IMR-90 (cell line): ENCODE data around the gene FTO. TPM values are rescaled to one million over a fixed set of nuclear protein-coding genes. Genes with fewer than 3 reads are reported as not detected.

ENCODE experiments used
- ATAC-seq: fragments of 200-7000 bp; cut with Tn5 transposase; 2 replicates; pipeline ENCODE4 v1.9.1; 2020; ENCODE audit warnings: low read depth, mild to moderate bottlenecking, moderate library complexity
- BruUV-seq: library from RNA; stranded (reverse); fragments of 400-500 nt; replicated peaks from 2 replicates; lab custom pipeline; 2021; lab: Mats Ljungman, UMichigan
- CTCF ChIA-PET: fragments of 300-600 bp; formaldehyde crosslinking; extraction: SDS; loops from one replicate; lab custom pipeline; 2021; ENCODE audit warnings: antibody characterized with exemption; lab: Yijun Ruan, JAX
- POLR2A ChIA-PET: fragments of 300-600 bp; sonication (Branson Sonifier 250); formaldehyde crosslinking; loops from one replicate; lab custom pipeline; 2022; ENCODE audit warnings: antibody characterized with exemption; ENCODE audit not compliant: unreplicated experiment; lab: Charles Lee
- DNase-seq: peaks from one replicate; pipeline ENCODE4 v3.0.0; 2013
- H2AFZ ChIP-seq: replicated peaks from 2 replicates; pipeline ENCODE3; 2013; ENCODE audit warnings: low read length, mild to moderate bottlenecking; ENCODE audit not compliant: poor library complexity
- H2AK5ac ChIP-seq: 2 replicates; pipeline ENCODE4 v1.6.1; 2013; ENCODE audit warnings: low read depth, low read length, inconsistent platforms
- H2AK9ac ChIP-seq: replicated peaks from 2 replicates; pipeline ENCODE3; 2013; ENCODE audit warnings: mild to moderate bottlenecking, low read depth, low read length, moderate library complexity; ENCODE audit not compliant: poor library complexity
- H2BK120ac ChIP-seq: 2 replicates; pipeline ENCODE4 v1.6.1; 2013; ENCODE audit warnings: low read depth, low read length, inconsistent platforms
- H2BK15ac ChIP-seq: 3 replicates; pipeline ENCODE4 v1.6.1; 2013; ENCODE audit warnings: low read depth, low read length, inconsistent platforms
- H2BK20ac ChIP-seq: 2 replicates; pipeline ENCODE4 v1.6.1; 2013; ENCODE audit warnings: low read depth, mild to moderate bottlenecking, inconsistent platforms, low read length, moderate library complexity
- H2BK5ac ChIP-seq: 2 replicates; pipeline ENCODE4 v1.6.1; 2013; ENCODE audit warnings: mild to moderate bottlenecking, low read depth, low read length, inconsistent platforms; ENCODE audit not compliant: poor library complexity, severe bottlenecking
- H3K14ac ChIP-seq: replicated peaks from 2 replicates; pipeline ENCODE4 v1.6.1; 2013; ENCODE audit warnings: low read depth, low read length, inconsistent platforms
- H3K18ac ChIP-seq: 2 replicates; pipeline ENCODE4 v1.6.1; 2013; ENCODE audit warnings: low read depth, low read length, control low read depth
- H3K23ac ChIP-seq: 2 replicates; pipeline ENCODE4 v1.6.1; 2013; ENCODE audit warnings: low read depth, low read length, inconsistent platforms
- H3K27ac ChIP-seq: 2 replicates; pipeline ENCODE4 v1.5.1; 2013; ENCODE audit warnings: mild to moderate bottlenecking, control low read depth, low read length; ENCODE audit not compliant: insufficient read depth
- H3K27me3 ChIP-seq: 2 replicates; pipeline ENCODE4 v1.6.1; 2013; ENCODE audit warnings: low read length; ENCODE audit not compliant: control insufficient read depth, insufficient read depth
- H3K36me3 ChIP-seq: 2 replicates; pipeline ENCODE4 v1.6.1; 2013; ENCODE audit warnings: low read length, mixed read lengths; ENCODE audit not compliant: control insufficient read depth, insufficient read depth
- H3K4ac ChIP-seq: 2 replicates; pipeline ENCODE4 v1.6.1; 2013; ENCODE audit warnings: low read depth, low read length, inconsistent platforms
- H3K4me1 ChIP-seq: 2 replicates; pipeline ENCODE4 v1.6.1; 2013; ENCODE audit warnings: low read length, mixed read lengths; ENCODE audit not compliant: control insufficient read depth, insufficient read depth
- H3K4me2 ChIP-seq: 2 replicates; pipeline ENCODE4 v1.6.1; 2013; ENCODE audit warnings: low read depth, mild to moderate bottlenecking, control low read depth, low read length, moderate library complexity
- H3K4me3 ChIP-seq: 2 replicates; pipeline ENCODE4 v1.5.1; 2013; ENCODE audit warnings: low read depth, mild to moderate bottlenecking, control low read depth, low read length, moderate library complexity; ENCODE audit not compliant: insufficient read depth
- H3K56ac ChIP-seq: 2 replicates; pipeline ENCODE4 v1.6.1; 2013; ENCODE audit warnings: low read length, inconsistent platforms; ENCODE audit not compliant: insufficient read depth; ENCODE audit errors: extremely low read depth
- H3K79me1 ChIP-seq, 2 experiments: 2 replicates each; pipeline ENCODE4 v1.6.1; 2013; ENCODE audit warnings: low read length in 2 of 2, inconsistent platforms in 1 of 2, low read depth in 1 of 2
- H3K9ac ChIP-seq: 2 replicates; pipeline ENCODE4 v1.6.1; 2013; ENCODE audit warnings: low read depth, low read length, control low read depth
- H3K9me1 ChIP-seq: 2 replicates; pipeline ENCODE4 v1.6.1; 2013; ENCODE audit warnings: low read length, inconsistent platforms; ENCODE audit not compliant: insufficient read depth
- H3K9me3 ChIP-seq: 2 replicates; pipeline ENCODE4 v1.6.1; 2013; ENCODE audit warnings: low read length; ENCODE audit not compliant: control insufficient read depth, insufficient read depth
- H4K20me1 ChIP-seq: 2 replicates; pipeline ENCODE4 v1.6.1; 2013; ENCODE audit warnings: low read length, inconsistent platforms; ENCODE audit not compliant: insufficient read depth
- H4K5ac ChIP-seq: 2 replicates; pipeline ENCODE4 v1.6.1; 2013; ENCODE audit warnings: mild to moderate bottlenecking, low read depth, low read length, control low read depth
- H4K8ac ChIP-seq, 2 experiments: 2 replicates each; pipeline ENCODE4 v1.6.1; 2013; ENCODE audit warnings: low read depth in 2 of 2, low read length in 2 of 2, control low read depth in 1 of 2, inconsistent platforms in 1 of 2
- H4K91ac ChIP-seq: 2 replicates; pipeline ENCODE4 v1.6.1; 2013; ENCODE audit warnings: low read depth, low read length, inconsistent platforms; ENCODE audit not compliant: insufficient read depth
- BHLHE40 ChIP-seq: fragments of 150-350 bp; IDR thresholded peaks from 2 replicates; pipeline ENCODE4 v1.6.1; 2016; ENCODE audit warnings: mild to moderate bottlenecking, low read depth, low read length
- CHD1 ChIP-seq: IDR thresholded peaks from 2 replicates; pipeline ENCODE4 v1.6.1; 2012; ENCODE audit warnings: low read depth, low read length, improper control_type of control experiment
- FOS ChIP-seq: fragments of 150-350 bp; IDR thresholded peaks from 2 replicates; pipeline ENCODE4 v1.6.1; 2016; ENCODE audit warnings: low read depth, low read length
- MAFK ChIP-seq: IDR thresholded peaks from 2 replicates; pipeline ENCODE4 v1.6.1; 2012; ENCODE audit warnings: low read depth, low read length, improper control_type of control experiment
- NFE2L2 ChIP-seq: fragments of 150-350 bp; IDR thresholded peaks from 2 replicates; pipeline ENCODE4 v1.6.1; 2016; ENCODE audit warnings: low read depth, mild to moderate bottlenecking, low read length
- POLR2A ChIP-seq: IDR thresholded peaks from 2 replicates; pipeline ENCODE4 v1.6.1; 2012; ENCODE audit warnings: mild to moderate bottlenecking, low read depth, low read length
- RAD21 ChIP-seq: IDR thresholded peaks from 2 replicates; pipeline ENCODE4 v1.6.1; 2012; ENCODE audit warnings: low read length, improper control_type of control experiment
- RCOR1 ChIP-seq: IDR thresholded peaks from 2 replicates; pipeline ENCODE4 v1.6.1; 2012; ENCODE audit warnings: mild to moderate bottlenecking, low read length, improper control_type of control experiment; ENCODE audit not compliant: insufficient replicate concordance
- RFX5 ChIP-seq: IDR thresholded peaks from 2 replicates; pipeline ENCODE4 v1.8.0; 2012; ENCODE audit warnings: low read depth, mild to moderate bottlenecking, low read length, moderate library complexity
- SMC3 ChIP-seq: fragments of 150-350 bp; IDR thresholded peaks from 2 replicates; pipeline ENCODE4 v1.6.1; 2016; ENCODE audit warnings: low read depth, mild to moderate bottlenecking, antibody characterized with exemption, low read length, moderate library complexity
- WGBS, 2 experiments: methylation state at CpG; one replicate each; pipeline versions ENCODE4 v1.1.5 to v1.1.7; 2013; ENCODE audit warnings: missing lambda C conversion rate in 2 of 2; ENCODE audit not compliant: insufficient read length in 1 of 2; ENCODE audit errors: extremely low coverage in 2 of 2; 5-methylcytosine and 5-hydroxymethylcytosine counted together
- dilution Hi-C: fragments of 300-500 bp; cut with HindIII; formaldehyde crosslinking; loops from one replicate; pipeline ENCODE4 v1.14.3; 2018; ENCODE audit warnings: low sequenced_read_pairs; ENCODE audit not compliant: unreplicated experiment
- in situ Hi-C: fragments of 300-500 bp; cut with MboI; formaldehyde crosslinking; loops from 3 replicates; pipeline ENCODE4 v1.14.3; 2019; ENCODE audit warnings: low sequenced_read_pairs, inconsistent platforms, mixed read lengths
- intact Hi-C: fragments of 100-400 bp; cut with micrococcal nuclease; formaldehyde crosslinking; loops from 2 replicates; pipeline ENCODE4 v1.10.0; 2022
- polyA plus RNA-seq, 3 experiments: library from polyadenylated mRNA; depleted of rRNA; stranded (reverse); fragments of >200 nt; gene quantifications; 2 replicates each; pipeline ENCODE4 v1.2.3, GENCODE V29; 2012; ENCODE audit warnings: low replicate concordance in 1 of 3
- total RNA-seq: library from RNA; depleted of rRNA; stranded (reverse); fragments of >200 nt; gene quantifications from 2 replicates; pipeline ENCODE4 v1.2.3, GENCODE V29; 2012
- TF ChIP-seq, protein P1 (sequence below): fragments of 150-350 bp; IDR thresholded peaks from 2 replicates; pipeline ENCODE4 v1.6.1; 2016; ENCODE audit warnings: low read depth, mild to moderate bottlenecking, low read length, moderate library complexity, borderline replicate concordance
- TF ChIP-seq, protein P2 (sequence below): fragments of 150-350 bp; IDR thresholded peaks from 2 replicates; pipeline ENCODE4 v1.6.1; 2017; ENCODE audit warnings: mild to moderate bottlenecking, antibody characterized with exemption, low read length, low read depth

Gene FTO
- total and polyA plus RNA-seq, 2 of the 4 experiments (the other 2 are of a cell fraction): 70.3 to 132 TPM

DNA sequence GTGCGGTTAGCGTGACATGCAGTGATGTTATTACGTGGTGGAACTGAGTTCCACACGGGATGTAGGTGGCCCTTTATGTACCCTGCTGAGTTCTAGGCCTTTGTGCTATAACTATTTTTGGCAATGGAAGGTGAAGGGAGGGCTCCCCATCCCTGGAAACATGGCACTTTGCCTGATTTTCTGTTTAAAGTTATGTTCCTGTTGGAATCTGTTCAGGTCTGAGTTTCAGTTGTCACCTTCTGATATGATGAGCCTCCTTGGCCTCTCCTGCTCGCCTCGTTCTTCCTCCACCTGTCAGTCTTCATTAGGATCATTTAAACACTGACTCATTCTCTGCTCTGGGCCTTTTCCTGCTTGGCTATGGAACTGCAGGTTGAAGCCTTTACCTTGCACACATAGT lies 200.6 kb downstream of the FTO start:
- no peak overlapping the region for H3K9ac ChIP-seq
- DNase-seq: no peak
- no TSS peak for BruUV-seq
- peaks cover 3% of the 10 kb centered on the region; the same call in 1 of the 2 replicates for H3K36me3 ChIP-seq
- ChIA-PET CTCF (no interaction called here), POLR2A (no interaction called here)
- H3K4ac ChIP-seq: no peak overlapping the region
- H4K20me1 ChIP-seq: peaks cover 3% of the 10 kb centered on the region; the same call in 1 of the 2 replicates
- no peak overlapping the region for H2AFZ ChIP-seq
- in situ Hi-C loops: no loop called here
- 80% methylated on average over 2 of the region's 6 CpGs; no CpG with 5 or more reads in 1 of the 2 experiments for WGBS, 2 experiments
- peaks cover 6% of the 10 kb centered on the region for H3K4me1 ChIP-seq
- no peak for ATAC-seq
- no peak overlapping the region for H2BK15ac ChIP-seq
- H2AK5ac ChIP-seq: no peak overlapping the region
- no peak overlapping the region; the same call in 1 of the 2 replicates for H4K91ac ChIP-seq
- peaks cover 3% of the 10 kb centered on the region; the same call in 1 of the 2 replicates for H3K9me1 ChIP-seq
- H3K4me3 ChIP-seq: no peak overlapping the region
- no peak overlapping the region for H2BK120ac ChIP-seq
- no peaks in the 10 kb centered on the region for H3K27me3 ChIP-seq
- no peak overlapping the region for H2BK20ac ChIP-seq
- no peak overlapping the region for H4K8ac ChIP-seq
- H3K56ac ChIP-seq: no peak overlapping the region
- H2BK5ac ChIP-seq: no peak overlapping the region
- intact Hi-C loops: no loop called here
- H3K23ac ChIP-seq: no peak overlapping the region
- no peak overlapping the region for H4K5ac ChIP-seq
- H3K27ac ChIP-seq: no peak overlapping the region
- no peak overlapping the region for H3K14ac ChIP-seq
- no peak overlapping the region for H3K4me2 ChIP-seq
- TF ChIP-seq RAD21 (no peak), BHLHE40 (no peak), SMC3 (no peak), RCOR1 (no peak), POLR2A (no peak), MAFK (no peak), FOS (no peak), RFX5 (no peak), NFE2L2 (no peak), CHD1 (no peak)
- TF ChIP-seq, protein P1, sequence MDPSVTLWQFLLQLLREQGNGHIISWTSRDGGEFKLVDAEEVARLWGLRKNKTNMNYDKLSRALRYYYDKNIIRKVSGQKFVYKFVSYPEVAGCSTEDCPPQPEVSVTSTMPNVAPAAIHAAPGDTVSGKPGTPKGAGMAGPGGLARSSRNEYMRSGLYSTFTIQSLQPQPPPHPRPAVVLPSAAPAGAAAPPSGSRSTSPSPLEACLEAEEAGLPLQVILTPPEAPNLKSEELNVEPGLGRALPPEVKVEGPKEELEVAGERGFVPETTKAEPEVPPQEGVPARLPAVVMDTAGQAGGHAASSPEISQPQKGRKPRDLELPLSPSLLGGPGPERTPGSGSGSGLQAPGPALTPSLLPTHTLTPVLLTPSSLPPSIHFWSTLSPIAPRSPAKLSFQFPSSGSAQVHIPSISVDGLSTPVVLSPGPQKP: no peak
- TF ChIP-seq, protein P2, sequence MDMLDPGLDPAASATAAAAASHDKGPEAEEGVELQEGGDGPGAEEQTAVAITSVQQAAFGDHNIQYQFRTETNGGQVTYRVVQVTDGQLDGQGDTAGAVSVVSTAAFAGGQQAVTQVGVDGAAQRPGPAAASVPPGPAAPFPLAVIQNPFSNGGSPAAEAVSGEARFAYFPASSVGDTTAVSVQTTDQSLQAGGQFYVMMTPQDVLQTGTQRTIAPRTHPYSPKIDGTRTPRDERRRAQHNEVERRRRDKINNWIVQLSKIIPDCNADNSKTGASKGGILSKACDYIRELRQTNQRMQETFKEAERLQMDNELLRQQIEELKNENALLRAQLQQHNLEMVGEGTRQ: no peak
- dilution Hi-C loops: no loop called here
- H3K79me1 ChIP-seq: peaks cover 0 to 17% of the 10 kb centered on the region in 2 experiments; a peak in 2 of 4 replicates
- H2AK9ac ChIP-seq: no peak overlapping the region
- no peaks in the 10 kb centered on the region for H3K9me3 ChIP-seq
- no peak overlapping the region for H3K18ac ChIP-seq
